ENCODE results near the gene ACSM4. TPM values are rescaled to one million over a fixed set of nuclear protein-coding genes. Genes with fewer than 3 reads are reported as not detected.

The ACSM4 gene
- total RNA-seq, 1 experiment from 2014 or later = not detected

GRCh38 chr12:7310070-7310469 lies 6.2 kb downstream of the ACSM4 start:
- Mint-ChIP-seq H3K9me3 (ENCODE audit: unreplicated experiment) (peaks cover 7% of the 10 kb centered on the region), H3K27ac (ENCODE audit: low read depth, unreplicated experiment) (no peak overlapping the region), H3K4me1 (ENCODE audit: insufficient read depth, unreplicated experiment) (no peaks in the 10 kb centered on the region), H3K27me3 (ENCODE audit: insufficient read depth, unreplicated experiment) (no peaks in the 10 kb centered on the region), H3K36me3 (ENCODE audit: insufficient read depth, unreplicated experiment) (no peaks in the 10 kb centered on the region), H3K4me3 (ENCODE audit: unreplicated experiment) (no peak overlapping the region)
- DNase-seq (ENCODE audit: unreplicated experiment) = no peak
- intact Hi-C loops (cut with micrococcal nuclease) = no loop called here
- ChIA-PET POLR2A (no interaction called here), CTCF (interaction anchor here (0.6 to 1.3 kb wide), 2 partner anchors 129 to 151 kb away, joined by 3 read pairs; no protein-coding TSS in a partner anchor)
- TF ChIP-seq CTCF (IDR thresholded peaks at IDR 0.05; ENCODE audit: unreplicated experiment) = no peak
- BruUV-seq (replicated peaks) = no TSS peak

- TF ChIP-seq CTCF (IDR thresholded peaks at IDR 0.05; ENCODE audit: unreplicated experiment) = no peak
- intact Hi-C loops (cut with micrococcal nuclease) = loop anchor here (10.0 kb wide), 1 partner anchor 105 kb away; no protein-coding TSS in a partner anchor
- H3K4me3 Mint-ChIP-seq (ENCODE audit: unreplicated experiment) = no peak overlapping the region
- H3K4me1 Mint-ChIP-seq (ENCODE audit: insufficient read depth, unreplicated experiment) = no peaks in the 10 kb centered on the region
- no TSS peak for BruUV-seq (replicated peaks)
- no peaks in the 10 kb centered on the region for H3K36me3 Mint-ChIP-seq (ENCODE audit: insufficient read depth, unreplicated experiment)
- H3K27me3 Mint-ChIP-seq (ENCODE audit: insufficient read depth, unreplicated experiment) = peaks cover 17% of the 10 kb centered on the region
- CTCF ChIA-PET = interaction anchor here (0.5 to 1.4 kb wide), 2 partner anchors 97 to 141 kb away, joined by 3 to 4 read pairs; no protein-coding TSS in a partner anchor
- H3K9me3 Mint-ChIP-seq (ENCODE audit: unreplicated experiment) = no peaks in the 10 kb centered on the region
- DNase-seq (ENCODE audit: unreplicated experiment) = no peak
- no peak overlapping the region for H3K27ac Mint-ChIP-seq (ENCODE audit: low read depth, unreplicated experiment)
- POLR2A ChIA-PET = no interaction called here
Observed at GRCh38 chr12:7319930-7320329, 16.1 kb downstream of the ACSM4 start.

- Mint-ChIP-seq H3K4me3 (ENCODE audit: unreplicated experiment) (no peak overlapping the region), H3K36me3 (ENCODE audit: insufficient read depth, unreplicated experiment) (no peaks in the 10 kb centered on the region), H3K4me1 (ENCODE audit: insufficient read depth, unreplicated experiment) (no peaks in the 10 kb centered on the region), H3K9me3 (ENCODE audit: unreplicated experiment) (no peaks in the 10 kb centered on the region), H3K27ac (ENCODE audit: low read depth, unreplicated experiment) (no peak overlapping the region), H3K27me3 (ENCODE audit: insufficient read depth, unreplicated experiment) (peaks cover 32% of the 10 kb centered on the region)
- DNase-seq (ENCODE audit: unreplicated experiment) = no peak
- no TSS peak for BruUV-seq (replicated peaks)
- POLR2A ChIA-PET = no interaction called here
- CTCF ChIA-PET = no interaction called here
- intact Hi-C loops (cut with micrococcal nuclease) = loop anchor here (10.0 kb wide), 1 partner anchor 107 kb away; no protein-coding TSS in a partner anchor
- no peak for TF ChIP-seq CTCF (IDR thresholded peaks at IDR 0.05; ENCODE audit: unreplicated experiment)
Observed at GRCh38 chr12:7321624-7322023, 17.8 kb downstream of the ACSM4 start.

GRCh38 chr12:7322599-7322998 lies 18.7 kb downstream of the ACSM4 start:
- ChIA-PET CTCF (no interaction called here), POLR2A (no interaction called here)
- no peak overlapping the region for H3K27ac Mint-ChIP-seq (ENCODE audit: low read depth, unreplicated experiment)
- no TSS peak for BruUV-seq (replicated peaks)
- peaks cover 34% of the 10 kb centered on the region for H3K27me3 Mint-ChIP-seq (ENCODE audit: insufficient read depth, unreplicated experiment)
- intact Hi-C loops (cut with micrococcal nuclease) = loop anchor here (10.0 kb wide), 1 partner anchor 108 kb away; no protein-coding TSS in a partner anchor
- no peak overlapping the region for H3K4me3 Mint-ChIP-seq (ENCODE audit: unreplicated experiment)
- no peaks in the 10 kb centered on the region for H3K4me1 Mint-ChIP-seq (ENCODE audit: insufficient read depth, unreplicated experiment)
- DNase-seq (ENCODE audit: unreplicated experiment) = no peak
- no peaks in the 10 kb centered on the region for H3K36me3 Mint-ChIP-seq (ENCODE audit: insufficient read depth, unreplicated experiment)
- no peaks in the 10 kb centered on the region for H3K9me3 Mint-ChIP-seq (ENCODE audit: unreplicated experiment)
- TF ChIP-seq CTCF (IDR thresholded peaks at IDR 0.05; ENCODE audit: unreplicated experiment) = no peak

Measured in MCF 10A (cell line).